GM12872 (cell line): Measurements from ENCODE around the gene CLCN2.

ENCODE experiments used
- CTCF ChIP-seq: IDR thresholded peaks from 3 replicates; pipeline ENCODE4 v1.5.1; 2011; ENCODE audit warnings: low read depth, mild to moderate bottlenecking, low read length, moderate library complexity; ENCODE audit not compliant: insufficient read depth

CLCN2 gene

GRCh38 chr3:184361932-184362667 lies 695 bp upstream of the CLCN2 start:
- no peak for TF ChIP-seq CTCF

GRCh38 chr3:184360929-184361531 lies 375 bp downstream of the CLCN2 start:
- no peak for TF ChIP-seq CTCF

- no peak for TF ChIP-seq CTCF
Observed at GRCh38 chr3:184360070-184360928, 1.1 kb downstream of the CLCN2 start.

- TF ChIP-seq CTCF: no peak
Observed at GRCh38 chr3:184359610-184360009, 1.8 kb downstream of the CLCN2 start.

- no peak for TF ChIP-seq CTCF
Observed at GRCh38 chr3:184358921-184359350, 2.5 kb downstream of the CLCN2 start.

GRCh38 chr3:184358124-184358767 lies 3.2 kb downstream of the CLCN2 start:
- no peak for TF ChIP-seq CTCF
